WTC11 (cell line): ENCODE data around the gene ARL15. TPM values are rescaled to one million over a fixed set of nuclear protein-coding genes. Genes with fewer than 3 reads are reported as not detected.

Experiments
- ATAC-seq: fragments of 200-7000 bp; cut with Tn5 transposase; 2 replicates; pipeline ENCODE4 v1.10.0; 2021; ENCODE audit warnings: mild to moderate bottlenecking, moderate library complexity
- CTCF ChIA-PET: fragments of 300-600 bp; sonication (Branson Sonifier 250); formaldehyde crosslinking; loops from one replicate; lab custom pipeline; 2021; ENCODE audit warnings: antibody characterized with exemption; lab: Charles Lee
- POLR2A ChIA-PET: fragments of 350-600 bp; sonication (Branson Sonifier 250); formaldehyde crosslinking; loops from one replicate; lab custom pipeline; 2021; ENCODE audit warnings: antibody characterized with exemption; lab: Charles Lee
- DNase-seq: peaks from one replicate; pipeline ENCODE4 v3.0.0; 2021; ENCODE audit warnings: low spot score
- H3K27ac Mint-ChIP-seq: 2 replicates; pipeline ENCODE4 v1.8.0; 2021; ENCODE audit warnings: mixed read lengths
- H3K27me3 Mint-ChIP-seq: 2 replicates; pipeline ENCODE4 v1.8.0; 2021; ENCODE audit warnings: low read depth, mild to moderate bottlenecking, moderate library complexity, mixed read lengths
- H3K36me3 Mint-ChIP-seq: 2 replicates; pipeline ENCODE4 v1.8.0; 2021; ENCODE audit warnings: mixed read lengths
- H3K4me1 Mint-ChIP-seq: 2 replicates; pipeline ENCODE4 v1.8.0; 2022; ENCODE audit warnings: mixed read lengths
- H3K4me3 Mint-ChIP-seq: 2 replicates; pipeline ENCODE4 v1.8.0; 2021; ENCODE audit warnings: mild to moderate bottlenecking, moderate library complexity, mixed read lengths
- H3K9me3 Mint-ChIP-seq: 2 replicates; pipeline ENCODE4 v1.8.0; 2021; ENCODE audit warnings: mixed read lengths
- ARID4B ChIP-seq: sonication (generic); formaldehyde crosslinking; IDR thresholded peaks from 2 replicates; pipeline ENCODE4 v1.8.0; 2023; ENCODE audit warnings: missing genetic modification reagents, mild to moderate bottlenecking, borderline replicate concordance
- ATF6 ChIP-seq: sonication (generic); formaldehyde crosslinking; IDR thresholded peaks from 2 replicates; pipeline ENCODE4 v1.8.1; 2023; ENCODE audit warnings: mild to moderate bottlenecking, missing genetic modification reagents
- CDX4 ChIP-seq: fragments of 250-450 bp; sonication (Bioruptor Pico); IDR thresholded peaks from 2 replicates; pipeline ENCODE4 v1.9.0; 2021; ENCODE audit warnings: moderate library complexity, mild to moderate bottlenecking, inconsistent platforms, borderline replicate concordance
- CREB1 ChIP-seq: sonication (generic); formaldehyde crosslinking; IDR thresholded peaks from 2 replicates; pipeline ENCODE4 v1.8.0; 2023; ENCODE audit warnings: mild to moderate bottlenecking, missing genetic modification reagents
- CREM ChIP-seq: sonication (generic); formaldehyde crosslinking; IDR thresholded peaks from 2 replicates; pipeline ENCODE4 v1.8.1; 2022; ENCODE audit warnings: mild to moderate bottlenecking, missing genetic modification reagents, moderate library complexity
- E2F4 ChIP-seq: sonication (generic); formaldehyde crosslinking; IDR thresholded peaks from 2 replicates; pipeline ENCODE4 v1.8.1; 2022; ENCODE audit warnings: low read depth, mild to moderate bottlenecking, moderate library complexity, missing genetic modification reagents, borderline replicate concordance
- HMGXB4 ChIP-seq: sonication (generic); formaldehyde crosslinking; IDR thresholded peaks from 2 replicates; pipeline ENCODE4 v1.8.1; 2023; ENCODE audit warnings: mild to moderate bottlenecking, moderate library complexity, missing genetic modification reagents
- MXD4 ChIP-seq: fragments of 250-450 bp; sonication (Bioruptor Pico); IDR thresholded peaks from 2 replicates; pipeline ENCODE4 v1.8.0; 2021; ENCODE audit warnings: mild to moderate bottlenecking, moderate library complexity, borderline replicate concordance
- NFATC4 ChIP-seq: fragments of 250-450 bp; sonication (Bioruptor Pico); IDR thresholded peaks from 2 replicates; pipeline ENCODE4 v1.9.0; 2021; ENCODE audit warnings: mild to moderate bottlenecking
- NR1H2 ChIP-seq: sonication (generic); formaldehyde crosslinking; IDR thresholded peaks from 2 replicates; pipeline ENCODE4 v1.9.0; 2021; ENCODE audit warnings: mild to moderate bottlenecking, moderate library complexity, missing genetic modification reagents
- NR3C1 ChIP-seq: sonication (generic); formaldehyde crosslinking; conservative IDR thresholded peaks from 2 replicates; pipeline ENCODE4 v1.8.1; 2023; ENCODE audit warnings: low read depth, mild to moderate bottlenecking, missing genetic modification reagents
- RORB ChIP-seq: fragments of 250-450 bp; sonication (Bioruptor Pico); IDR thresholded peaks from 2 replicates; pipeline ENCODE4 v1.9.0; 2021; ENCODE audit warnings: mild to moderate bottlenecking
- SOX15 ChIP-seq: fragments of 250-450 bp; sonication (Bioruptor Pico); IDR thresholded peaks from 2 replicates; pipeline ENCODE4 v1.9.0; 2021; ENCODE audit warnings: mild to moderate bottlenecking
- SP1 ChIP-seq: sonication (generic); formaldehyde crosslinking; conservative IDR thresholded peaks from 2 replicates; pipeline ENCODE4 v1.8.1; 2022; ENCODE audit warnings: missing genetic modification reagents
- USF2 ChIP-seq: sonication (generic); formaldehyde crosslinking; IDR thresholded peaks from 2 replicates; pipeline ENCODE4 v1.8.1; 2023; ENCODE audit warnings: mild to moderate bottlenecking, missing genetic modification reagents, moderate library complexity
- ZNF512 ChIP-seq: sonication (generic); formaldehyde crosslinking; IDR thresholded peaks from 2 replicates; pipeline ENCODE4 v1.8.1; 2022; ENCODE audit warnings: missing genetic modification reagents, borderline replicate concordance
- ZNF671 ChIP-seq: fragments of 250-450 bp; sonication (Bioruptor Pico); IDR thresholded peaks from 2 replicates; pipeline ENCODE4 v1.8.0; 2021; ENCODE audit warnings: mild to moderate bottlenecking
- total RNA-seq: library from RNA; stranded (reverse); gene quantifications from 3 replicates; pipeline ENCODE4 v1.2.3, GENCODE V29; 2021

The ARL15 gene
- total RNA-seq, 1 experiment from 2014 or later: 20.1 TPM

GRCh38 chr5:53895091-53895683, 415.2 kb downstream of the ARL15 start:
- DNase-seq (no peak), ATAC-seq (no peak)
- no peak for TF ChIP-seq USF2 (CRISPR knock-in tag)
- no peak overlapping the region for H3K27ac Mint-ChIP-seq
- ChIA-PET POLR2A (no interaction called here), CTCF (no interaction called here)
- H3K9me3 Mint-ChIP-seq: peaks cover 14% of the 10 kb centered on the region
- no peak overlapping the region for H3K4me3 Mint-ChIP-seq
- H3K4me1 Mint-ChIP-seq: no peaks in the 10 kb centered on the region
- H3K27me3 Mint-ChIP-seq: no peaks in the 10 kb centered on the region
- peaks cover 7% of the 10 kb centered on the region; the same call in 1 of the 2 replicates for H3K36me3 Mint-ChIP-seq

GRCh38 chr5:53893626-53894025, 416.7 kb downstream of the ARL15 start:
- no peak for ATAC-seq
- Mint-ChIP-seq H3K9me3 (peaks cover 14% of the 10 kb centered on the region), H3K27ac (no peak overlapping the region), H3K36me3 (peaks cover 7% of the 10 kb centered on the region; the same call in 1 of the 2 replicates), H3K4me3 (no peak overlapping the region), H3K4me1 (no peaks in the 10 kb centered on the region), H3K27me3 (no peaks in the 10 kb centered on the region)
- no peak for TF ChIP-seq MXD4
- TF ChIP-seq SP1 (CRISPR knock-in tag): no peak
- no peak for TF ChIP-seq CREM
- TF ChIP-seq CDX4 (CRISPR knock-in tag): no peak
- CTCF ChIA-PET: no interaction called here
- no peak for DNase-seq
- POLR2A ChIA-PET: no interaction called here

GRCh38 chr5:53892224-53892623, 418.1 kb downstream of the ARL15 start:
- no peak overlapping the region for H3K4me3 Mint-ChIP-seq
- H3K36me3 Mint-ChIP-seq: 0 out of 2 replicates have a peak, but pooled peaks cover 2% of the 10 kb centered on the region
- H3K9me3 Mint-ChIP-seq: peaks cover 6% of the 10 kb centered on the region
- H3K27me3 Mint-ChIP-seq: no peaks in the 10 kb centered on the region
- ChIA-PET CTCF (no interaction called here), POLR2A (no interaction called here)
- ATAC-seq: no peak
- H3K27ac Mint-ChIP-seq: no peak overlapping the region
- DNase-seq: no peak
- H3K4me1 Mint-ChIP-seq: peaks cover 7% of the 10 kb centered on the region
- TF ChIP-seq ARID4B (CRISPR knock-in tag): no peak
- no peak for TF ChIP-seq SOX15
- TF ChIP-seq HMGXB4: no peak
- no peak for TF ChIP-seq RORB
- TF ChIP-seq CREB1: no peak
- no peak for TF ChIP-seq ZNF671 (CRISPR knock-in tag)
- TF ChIP-seq ATF6 (CRISPR knock-in tag): no peak
- no peak for TF ChIP-seq E2F4 (CRISPR knock-in tag)
- TF ChIP-seq NFATC4: no peak
- TF ChIP-seq NR3C1 (CRISPR knock-in tag): no peak
- no peak for TF ChIP-seq ZNF512 (CRISPR knock-in tag)
- no peak for TF ChIP-seq NR1H2
